ENCODE measurements around the gene PGLYRP2. TPM values are rescaled to one million over a fixed set of nuclear protein-coding genes. Genes with fewer than 3 reads are reported as not detected.

PGLYRP2 gene
- total RNA-seq, 1 donor from 2014 or later, result not detected

DNA sequence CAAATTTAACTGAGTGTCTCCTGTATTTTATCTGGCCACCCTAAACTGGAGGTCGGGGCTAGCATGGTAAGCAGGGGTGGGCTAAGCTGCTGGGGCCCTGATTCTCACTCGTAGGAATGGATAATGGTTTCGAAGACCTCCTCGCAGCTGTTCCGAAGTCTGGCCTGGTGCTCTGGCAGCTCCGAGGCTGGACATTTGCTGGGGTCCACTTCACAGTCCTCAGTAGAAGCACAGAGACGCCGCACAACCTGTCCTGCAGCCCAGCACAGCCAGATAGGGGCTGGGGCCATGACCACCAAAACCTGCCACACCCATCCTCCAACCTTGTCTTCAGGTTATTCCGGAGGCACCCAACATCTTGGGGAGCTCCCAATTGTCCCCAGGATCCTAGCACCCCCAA is 23.3 kb downstream of the PGLYRP2 start:
- peaks cover 34% of the 10 kb centered on the region for H3K27me3 ChIP-seq (ENCODE audit: low read depth)
- H3K4me1 ChIP-seq, result peaks cover 10% of the 10 kb centered on the region
- intact Hi-C loops (cut with DNase I), result no loop called here

DNA sequence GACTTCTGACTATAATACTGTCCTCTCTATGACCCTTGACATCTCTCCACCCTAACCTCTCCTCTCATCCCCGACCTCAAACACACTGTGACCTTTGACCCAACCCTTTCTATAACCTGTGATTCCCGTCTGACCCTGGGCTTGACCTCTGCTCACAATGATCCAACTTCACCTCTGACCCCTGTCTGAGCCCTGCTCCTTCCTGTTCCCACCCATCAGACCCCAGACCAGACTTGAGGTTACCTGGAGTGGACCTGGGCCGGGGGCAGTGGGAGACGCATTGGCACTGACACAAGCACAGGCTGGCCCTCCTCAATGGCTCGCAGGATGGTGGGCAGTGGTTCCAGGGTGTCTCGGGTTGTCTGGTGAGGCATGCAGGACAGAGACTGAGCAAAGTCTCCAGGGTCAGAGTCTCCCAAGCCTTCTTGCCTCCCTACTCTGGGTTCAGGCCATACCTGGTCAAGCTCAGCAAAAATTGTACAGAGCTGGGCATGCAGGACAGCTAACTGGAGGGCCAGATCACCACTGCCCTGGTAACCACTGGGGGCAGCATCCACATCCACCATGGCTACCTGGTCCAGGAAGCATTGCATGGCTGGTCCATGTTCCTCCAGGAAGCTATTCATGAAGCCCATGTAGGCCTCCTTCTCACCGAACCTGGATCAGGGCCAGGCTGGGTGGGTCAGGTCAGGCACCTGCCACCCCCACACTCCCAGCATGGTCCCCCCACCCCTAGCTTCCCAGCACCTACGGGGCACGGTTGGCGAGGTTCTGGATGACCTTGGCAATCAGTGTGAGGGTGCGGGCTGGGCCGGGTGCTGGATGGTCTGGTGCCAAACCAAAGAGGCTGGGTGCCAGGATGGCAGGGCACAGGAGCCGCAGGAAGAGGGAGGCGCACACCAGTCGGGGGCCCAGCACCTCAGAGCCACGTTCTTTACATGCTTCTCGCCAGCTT is 25.1 kb downstream of the PGLYRP2 start:
- intact Hi-C loops (cut with DNase I), result no loop called here
- TF ChIP-seq, protein P1, sequence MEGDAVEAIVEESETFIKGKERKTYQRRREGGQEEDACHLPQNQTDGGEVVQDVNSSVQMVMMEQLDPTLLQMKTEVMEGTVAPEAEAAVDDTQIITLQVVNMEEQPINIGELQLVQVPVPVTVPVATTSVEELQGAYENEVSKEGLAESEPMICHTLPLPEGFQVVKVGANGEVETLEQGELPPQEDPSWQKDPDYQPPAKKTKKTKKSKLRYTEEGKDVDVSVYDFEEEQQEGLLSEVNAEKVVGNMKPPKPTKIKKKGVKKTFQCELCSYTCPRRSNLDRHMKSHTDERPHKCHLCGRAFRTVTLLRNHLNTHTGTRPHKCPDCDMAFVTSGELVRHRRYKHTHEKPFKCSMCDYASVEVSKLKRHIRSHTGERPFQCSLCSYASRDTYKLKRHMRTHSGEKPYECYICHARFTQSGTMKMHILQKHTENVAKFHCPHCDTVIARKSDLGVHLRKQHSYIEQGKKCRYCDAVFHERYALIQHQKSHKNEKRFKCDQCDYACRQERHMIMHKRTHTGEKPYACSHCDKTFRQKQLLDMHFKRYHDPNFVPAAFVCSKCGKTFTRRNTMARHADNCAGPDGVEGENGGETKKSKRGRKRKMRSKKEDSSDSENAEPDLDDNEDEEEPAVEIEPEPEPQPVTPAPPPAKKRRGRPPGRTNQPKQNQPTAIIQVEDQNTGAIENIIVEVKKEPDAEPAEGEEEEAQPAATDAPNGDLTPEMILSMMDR (IDR thresholded peaks at IDR 0.05), result no peak
- Histone ChIP-seq H3K4me1 (peaks cover 12% of the 10 kb centered on the region), H3K27me3 (ENCODE audit: low read depth) (peaks cover 34% of the 10 kb centered on the region), H3K4me3 (no peak overlapping the region), H3K9me3 (no peaks in the 10 kb centered on the region), H3K27ac (no peak overlapping the region), H3K36me3 (peaks cover 6% of the 10 kb centered on the region)
- DNase-seq (no peak), ATAC-seq (no peak)

More for the DNA sequence above, 23.3 kb downstream of the PGLYRP2 start:
- DNase-seq (no peak), ATAC-seq (no peak)
- Histone ChIP-seq H3K36me3 (peaks cover 6% of the 10 kb centered on the region), H3K27ac (no peak overlapping the region), H3K9me3 (no peaks in the 10 kb centered on the region), H3K4me3 (no peak overlapping the region)
- TF ChIP-seq, protein P1 (IDR thresholded peaks at IDR 0.05), result no peak

DNA sequence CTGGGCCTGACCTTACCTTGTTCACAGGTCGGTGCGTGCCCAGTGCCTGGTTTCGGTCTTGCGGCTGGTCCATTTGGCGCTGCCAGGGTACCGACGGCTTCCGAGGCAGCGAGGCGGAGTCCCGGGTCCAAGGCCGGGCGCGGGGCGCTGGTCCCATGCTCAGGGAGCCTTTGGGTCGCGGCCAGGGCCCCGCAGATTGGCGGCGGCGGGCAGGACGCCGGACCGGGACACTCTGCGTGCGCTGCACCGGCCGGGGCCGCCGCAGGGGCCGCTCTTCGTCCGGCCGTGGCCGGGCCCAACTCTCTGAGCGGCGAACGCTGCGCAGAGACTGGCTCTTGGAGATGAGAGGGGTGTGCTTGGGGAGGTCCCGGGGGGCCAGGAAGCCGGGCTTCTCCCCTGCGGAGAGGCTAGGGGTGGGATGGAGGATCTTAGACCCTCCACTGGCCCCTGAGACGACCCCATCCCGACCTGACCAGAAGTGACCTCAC is 26.2 kb downstream of the PGLYRP2 start:
- ATAC-seq (peak; percentile 43 to 44), DNase-seq (peak; percentile 59)
- H3K4me1 ChIP-seq, result peaks cover 20% of the 10 kb centered on the region
- intact Hi-C loops (cut with DNase I), result no loop called here
- H3K27me3 ChIP-seq (ENCODE audit: low read depth), result peaks cover 34% of the 10 kb centered on the region
- H3K9me3 ChIP-seq, result no peaks in the 10 kb centered on the region
- peaks cover 6% of the 10 kb centered on the region for H3K36me3 ChIP-seq
- H3K27ac ChIP-seq, result peak overlapping the region; percentile 43
- TF ChIP-seq, protein P1 (IDR thresholded peaks at IDR 0.05), result peak; percentile 34
- H3K4me3 ChIP-seq, result peak overlapping the region; percentile 54

DNA sequence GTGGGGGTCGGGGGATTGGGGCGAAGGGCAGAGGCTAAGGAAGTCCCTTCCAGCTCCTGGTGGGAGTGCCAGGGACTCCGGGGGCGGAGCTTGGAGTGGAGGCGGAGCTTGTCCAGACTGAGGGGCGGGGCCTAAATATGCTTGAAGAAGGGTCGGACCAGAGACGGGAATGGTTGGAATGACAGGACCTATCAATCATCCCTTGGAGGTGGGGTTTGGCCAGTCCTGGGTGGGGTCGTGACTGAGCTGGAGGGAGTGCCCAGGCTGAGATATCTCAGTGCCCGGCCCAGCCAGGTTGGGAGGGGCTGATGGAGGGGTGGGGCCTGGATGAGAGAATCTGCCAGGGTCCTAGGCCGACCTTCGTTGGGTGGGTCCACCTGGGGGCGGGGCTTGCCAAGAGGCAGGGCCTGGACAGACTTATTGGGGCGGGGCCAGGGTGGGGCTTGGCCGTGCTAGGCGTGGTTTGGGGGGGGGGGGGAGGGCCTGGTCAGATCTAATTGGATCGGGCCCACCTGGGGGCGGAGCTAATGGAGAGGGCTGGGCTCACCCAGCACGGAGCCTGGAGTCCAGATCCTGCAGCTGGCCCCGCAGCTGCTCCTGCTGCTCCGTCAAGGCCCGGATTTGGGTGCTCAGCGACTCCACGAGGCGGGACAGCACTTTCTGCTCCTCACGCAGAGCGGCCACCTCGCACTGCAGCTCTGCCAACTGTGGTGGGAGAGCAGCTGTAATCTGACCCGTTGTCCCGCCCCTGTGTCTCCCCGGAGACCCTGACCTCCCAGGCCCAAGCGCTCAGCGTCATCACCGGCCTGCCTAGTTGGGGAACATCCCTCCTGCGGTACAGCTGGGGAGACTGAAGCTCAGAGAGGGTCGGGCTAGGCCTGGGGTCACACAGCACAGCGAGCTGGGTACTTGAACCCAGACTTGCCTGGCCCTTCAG is 26.9 kb downstream of the PGLYRP2 start:
- H3K4me1 ChIP-seq, result peaks cover 20% of the 10 kb centered on the region
- H3K36me3 ChIP-seq, result peaks cover 6% of the 10 kb centered on the region
- ATAC-seq (peak; percentile 76 to 79), DNase-seq (peak; percentile 91)
- H3K27ac ChIP-seq, result peak overlapping the region; percentile 43
- no peaks in the 10 kb centered on the region for H3K9me3 ChIP-seq
- peak overlapping the region; percentile 54 for H3K4me3 ChIP-seq
- intact Hi-C loops (cut with DNase I), result no loop called here
- H3K27me3 ChIP-seq (ENCODE audit: low read depth), result peaks cover 28% of the 10 kb centered on the region
- TF ChIP-seq, protein P1 (IDR thresholded peaks at IDR 0.05), result no peak

DNA sequence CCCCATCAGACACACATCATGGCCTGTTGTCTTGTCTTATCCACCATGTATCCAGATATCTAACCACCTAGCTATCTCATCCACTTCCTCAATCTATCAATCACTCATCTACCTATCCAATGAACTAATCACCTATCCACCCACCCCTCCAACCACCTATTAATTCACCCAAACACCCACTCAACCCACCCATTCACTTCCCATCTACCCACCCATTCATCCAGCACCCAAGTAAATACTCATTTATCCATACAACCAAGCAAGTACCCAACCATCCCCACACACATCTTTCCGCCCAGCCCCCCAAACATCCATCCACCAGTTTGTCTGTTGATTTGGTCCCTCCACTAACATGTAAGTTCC is 28.8 kb downstream of the PGLYRP2 start:
- TF ChIP-seq, protein P1 (IDR thresholded peaks at IDR 0.05), result no peak
- H3K27ac ChIP-seq, result peak overlapping the region; percentile 74
- peaks cover 20% of the 10 kb centered on the region for H3K4me1 ChIP-seq
- ATAC-seq (no peak), DNase-seq (no peak)
- no peak overlapping the region for H3K4me3 ChIP-seq
- intact Hi-C loops (cut with DNase I), result no loop called here
- H3K36me3 ChIP-seq, result peaks cover 6% of the 10 kb centered on the region
- no peaks in the 10 kb centered on the region for H3K9me3 ChIP-seq
- peaks cover 11% of the 10 kb centered on the region for H3K27me3 ChIP-seq (ENCODE audit: low read depth)

Measured in lower lobe of right lung (tissue), 2 donors.